Measurements from ENCODE around the gene AMPD2. TPM values are rescaled to one million over a fixed set of nuclear protein-coding genes. Genes with fewer than 3 reads are reported as not detected.

AMPD2 gene
- total RNA-seq, 1 experiment from 2014 or later: 94.2 TPM

- no peak for DNase-seq (ENCODE audit: low spot score)
Observed at GRCh38 chr1:109630081-109630897, 10.7 kb downstream of the AMPD2 start.

- DNase-seq (ENCODE audit: low spot score): no peak
Observed at GRCh38 chr1:109630898-109631512, 11.4 kb downstream of the AMPD2 start.

GRCh38 chr1:109631513-109632505 lies 12.2 kb downstream of the AMPD2 start:
- no peak for DNase-seq (ENCODE audit: low spot score)

DNA sequence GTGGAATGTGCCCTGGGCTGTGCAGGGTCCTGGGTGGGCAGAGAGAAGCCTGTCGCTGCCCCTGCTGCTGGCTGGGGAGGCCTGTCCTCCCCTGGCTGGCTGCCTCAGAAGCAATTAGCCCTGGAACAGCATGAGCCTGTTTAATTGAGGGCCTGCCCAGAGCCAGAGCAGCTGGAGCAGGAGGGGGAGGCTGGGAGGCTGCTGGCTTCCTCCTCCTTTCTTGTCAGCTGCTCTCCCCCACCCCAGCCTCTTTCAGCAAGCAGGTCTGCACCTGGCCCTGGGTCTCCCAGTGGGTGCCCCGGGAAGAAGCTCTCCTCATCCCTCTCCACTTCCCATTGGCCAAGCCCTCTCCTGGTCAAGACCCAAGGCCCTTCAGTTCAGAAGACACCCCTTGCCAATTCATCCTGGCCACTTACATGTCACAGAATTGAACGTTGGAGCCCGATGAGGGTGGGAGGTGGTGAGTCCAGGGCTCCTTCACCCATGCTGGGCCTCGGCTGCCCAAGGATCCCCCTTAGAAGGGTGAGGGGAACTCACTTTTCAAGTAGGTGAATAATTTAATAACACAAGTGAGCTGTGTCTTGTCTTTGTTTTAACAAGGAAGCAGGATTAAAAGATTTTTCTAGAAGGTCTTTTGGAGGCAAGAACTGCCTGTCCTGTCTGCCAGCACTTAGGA lies 13.2 kb downstream of the AMPD2 start:
- DNase-seq (ENCODE audit: low spot score): no peak

DNA sequence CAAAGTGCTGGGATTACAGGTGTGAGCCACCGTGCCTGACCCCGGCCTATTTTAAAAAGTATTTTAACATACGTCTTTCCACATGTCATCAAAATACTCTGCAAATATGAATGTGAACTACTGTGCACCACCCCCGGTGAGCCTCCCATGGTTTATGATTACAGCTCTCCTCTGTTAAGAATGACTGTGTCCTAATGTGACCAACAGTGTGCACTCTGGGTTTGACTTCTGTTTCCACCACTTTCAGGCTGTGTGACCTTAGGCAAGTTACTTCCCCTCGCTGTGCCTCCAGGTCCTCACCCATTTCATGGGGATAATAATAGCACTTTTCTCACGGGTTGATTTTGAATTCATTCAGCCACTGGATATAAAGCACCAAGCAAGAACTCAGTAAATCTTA lies 14.7 kb downstream of the AMPD2 start:
- DNase-seq (ENCODE audit: low spot score): no peak

GRCh38 chr1:109634771-109635750 lies 15.4 kb downstream of the AMPD2 start:
- no peak for DNase-seq (ENCODE audit: low spot score)

DNA sequence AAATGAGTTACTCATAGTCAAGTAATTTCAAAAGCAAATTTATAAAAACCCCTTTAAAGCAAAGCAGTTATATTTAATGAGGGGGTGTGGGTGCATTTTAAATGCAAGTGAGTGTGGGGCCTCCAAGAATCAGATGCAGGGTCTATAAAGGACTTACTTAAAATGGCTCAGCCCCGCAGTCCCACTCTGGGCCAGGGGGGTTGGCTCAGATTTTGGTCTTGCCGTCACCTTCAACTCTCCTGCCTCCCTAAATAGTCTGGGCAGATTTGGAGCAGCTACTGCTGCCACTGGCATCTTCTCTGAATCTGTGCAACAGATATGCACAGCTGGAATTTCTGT lies 16.2 kb downstream of the AMPD2 start:
- no peak for DNase-seq (ENCODE audit: low spot score)

GRCh38 chr1:109636201-109636952 lies 16.7 kb downstream of the AMPD2 start:
- DNase-seq (ENCODE audit: low spot score): peak; percentile 38

DNA sequence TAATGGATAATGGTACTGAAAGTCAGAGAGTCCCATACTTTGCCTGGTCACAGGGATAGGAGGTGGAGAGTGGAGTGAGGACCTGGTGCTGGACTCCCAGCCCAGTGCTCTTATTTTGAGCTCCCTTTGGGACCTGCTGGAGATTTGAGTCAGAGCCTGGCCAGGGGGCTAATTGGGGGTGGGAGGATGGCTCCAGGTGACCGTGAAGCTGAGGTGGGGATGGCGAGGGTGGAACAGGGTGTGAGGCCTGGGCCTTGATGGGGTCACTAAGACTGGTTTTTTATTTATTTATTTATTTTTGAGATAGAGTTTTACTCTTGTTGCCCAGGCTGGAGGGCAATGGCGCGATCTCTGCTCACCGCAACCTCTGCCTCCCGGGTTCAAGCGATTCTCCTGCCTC lies 17.8 kb downstream of the AMPD2 start:
- no peak for DNase-seq (ENCODE audit: low spot score)

- no peak for DNase-seq (ENCODE audit: low spot score)
Observed at GRCh38 chr1:109639063-109639840, 19.6 kb downstream of the AMPD2 start.

- DNase-seq (ENCODE audit: low spot score): no peak
Observed at GRCh38 chr1:109639841-109640184, 20.2 kb downstream of the AMPD2 start.

DNA sequence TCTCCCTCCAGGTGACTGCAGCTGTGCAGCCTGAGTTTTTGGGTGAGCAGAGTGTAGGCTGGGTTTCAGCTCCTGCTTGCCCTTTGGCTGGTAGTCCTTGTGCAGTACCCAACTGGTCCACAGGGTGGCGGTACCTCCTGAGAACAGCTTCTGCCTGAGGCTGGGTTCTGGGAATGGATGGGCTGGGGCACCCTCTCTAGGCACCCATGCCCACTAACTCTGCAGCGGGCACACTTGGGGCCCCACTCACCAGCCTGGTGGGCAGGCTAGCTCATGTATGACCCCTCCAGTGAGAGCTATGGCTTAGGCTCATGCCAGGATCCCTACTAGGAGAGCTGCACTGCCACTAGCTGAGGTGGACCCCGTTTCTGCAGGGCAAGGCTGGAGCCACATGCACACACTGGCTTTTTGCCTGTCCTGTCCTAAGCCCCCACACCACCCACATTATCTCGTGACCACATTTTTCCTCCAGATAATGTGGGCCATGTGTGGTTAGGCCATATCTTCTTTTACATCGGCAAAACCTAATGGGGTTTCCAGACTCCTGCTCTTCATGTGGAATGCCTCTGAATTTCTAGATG lies 20.7 kb downstream of the AMPD2 start:
- peak; percentile 80 for DNase-seq (ENCODE audit: low spot score)

DNA sequence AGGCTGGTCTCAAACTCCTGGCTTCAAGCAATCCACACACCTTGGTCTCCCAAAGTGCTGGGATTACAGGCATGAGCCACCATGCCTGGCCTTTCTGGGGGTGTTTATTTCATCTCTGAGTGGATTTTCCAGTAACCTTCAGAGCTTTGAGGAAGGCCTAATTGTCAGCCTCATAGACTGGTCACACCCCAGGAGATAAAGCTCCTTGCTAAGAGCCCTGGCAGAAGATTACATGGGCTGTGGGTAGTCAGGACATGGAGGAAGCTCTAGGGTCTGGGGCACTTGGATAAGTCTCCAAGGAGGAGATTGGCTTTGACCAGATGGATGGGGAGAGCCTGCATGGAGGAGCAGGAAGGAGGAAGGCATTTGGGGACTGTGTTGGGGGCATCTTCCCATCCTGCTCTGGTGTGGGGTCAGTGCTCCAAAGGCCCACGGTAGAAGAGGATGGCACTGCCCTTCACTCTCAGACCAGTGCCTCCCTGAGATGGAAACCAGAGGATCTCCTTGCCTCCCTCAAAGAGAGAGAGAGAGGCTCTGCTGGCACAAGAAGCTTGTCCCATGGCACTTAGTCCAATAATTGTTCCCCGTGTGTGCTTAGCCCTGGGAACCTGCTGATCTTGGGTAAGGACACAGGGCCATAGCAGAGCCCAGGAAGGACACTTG lies 21.6 kb downstream of the AMPD2 start:
- DNase-seq (ENCODE audit: low spot score): no peak

GRCh38 chr1:109641861-109642260 lies 22.2 kb downstream of the AMPD2 start:
- DNase-seq (ENCODE audit: low spot score): no peak

- no peak for DNase-seq (ENCODE audit: low spot score)
Observed at GRCh38 chr1:109642626-109643025, 23.0 kb downstream of the AMPD2 start.

GRCh38 chr1:109643385-109644230 lies 24.0 kb downstream of the AMPD2 start:
- peak; percentile 73 for DNase-seq (ENCODE audit: low spot score)

DNA sequence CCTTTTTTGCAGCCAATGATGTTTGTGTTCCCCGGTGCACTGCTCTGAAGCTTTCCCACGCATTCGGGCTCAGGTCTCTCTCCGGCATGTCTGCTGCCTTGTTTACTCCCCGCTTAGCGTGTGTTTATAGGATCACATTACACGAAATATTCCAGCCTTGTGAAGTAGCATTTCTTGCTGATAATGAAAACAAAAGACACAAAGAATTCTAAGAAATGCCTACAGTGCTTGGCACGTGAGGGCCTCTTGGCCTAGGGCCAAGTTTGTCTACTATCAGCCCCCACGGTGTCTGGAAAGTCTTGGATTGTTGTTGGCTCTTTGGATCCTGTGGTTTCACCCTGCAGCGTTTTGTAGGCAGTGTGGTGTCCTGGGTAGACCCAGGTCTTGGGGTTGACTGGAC lies 25.0 kb downstream of the AMPD2 start:
- DNase-seq (ENCODE audit: low spot score): no peak
